GM12892 (cell line): ENCODE data around the gene PATL2.

Experiments used
- POLR2AphosphoS5 ChIP-seq: IDR thresholded peaks from 2 replicates; pipeline ENCODE4 v1.6.1; 2011; ENCODE audit warnings: low read depth, low read length, control low read depth
- TAF1 ChIP-seq: IDR thresholded peaks from 2 replicates; pipeline ENCODE4 v1.6.1; 2011; ENCODE audit warnings: low read depth, mild to moderate bottlenecking, control low read depth, low read length, borderline replicate concordance

DNA sequence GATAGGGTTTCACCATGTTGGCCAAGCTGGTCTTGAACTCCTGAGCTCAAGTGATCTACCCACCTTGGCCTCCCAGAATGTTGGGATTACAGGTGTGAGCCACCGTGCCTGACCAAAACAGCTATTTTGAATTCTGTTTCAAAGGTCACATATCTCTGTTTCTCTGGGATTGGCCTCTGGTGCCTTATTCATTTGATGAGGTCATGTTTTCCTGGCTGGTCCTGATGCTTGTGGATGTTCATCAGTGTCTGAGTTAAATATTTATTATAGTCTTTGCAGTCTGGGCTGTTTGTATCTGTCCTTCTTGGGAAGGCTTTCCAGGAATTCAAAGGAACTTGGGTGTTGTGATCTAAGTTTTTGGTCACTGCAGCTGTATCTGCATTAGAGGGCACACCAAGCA, 5.1 kb downstream of the PATL2 start:
- TF ChIP-seq POLR2AphosphoS5 (no peak), TAF1 (no peak)
